Subcutaneous abdominal adipose tissue (tissue), 5 donors: ENCODE results near the gene SLC6A20.
"Not testable (repeated sequence)": the region's sequence is repeated elsewhere in the genome, so short reads cannot be mapped to it uniquely, and the experiment has no call there.

Experiments used
- H3K27ac ChIP-seq: one replicate; pipeline ENCODE4 v1.7.0; 2013; ENCODE audit warnings: low read depth, mild to moderate bottlenecking, inconsistent platforms, low read length, moderate library complexity
- H3K27me3 ChIP-seq, 5 donors: one replicate each; pipeline ENCODE4 v1.7.0; 2013; ENCODE audit warnings: low read length in 5 of 5, inconsistent platforms in 1 of 5; ENCODE audit not compliant: control insufficient read depth in 5 of 5, insufficient read depth in 4 of 5
- H3K36me3 ChIP-seq, 5 donors: one replicate each; pipeline ENCODE4 v1.7.0; 2013; ENCODE audit warnings: low read length in 5 of 5; ENCODE audit not compliant: control insufficient read depth in 5 of 5, insufficient read depth in 5 of 5
- H3K4me1 ChIP-seq, 5 donors: one replicate each; pipeline ENCODE4 v1.7.0; 2013; ENCODE audit warnings: low read length in 5 of 5, mild to moderate bottlenecking in 3 of 5, moderate library complexity in 1 of 5; ENCODE audit not compliant: control insufficient read depth in 5 of 5, insufficient read depth in 5 of 5
- H3K4me3 ChIP-seq, 5 donors: one replicate each; pipeline ENCODE4 v1.7.0; 2013; ENCODE audit warnings: low read length in 5 of 5, low read depth in 1 of 5
- H3K9ac ChIP-seq, 5 donors: one replicate each; pipeline ENCODE4 v1.7.0; 2013; ENCODE audit warnings: low read length in 5 of 5, mild to moderate bottlenecking in 4 of 5, moderate library complexity in 3 of 5
- H3K9me3 ChIP-seq, 5 donors: one replicate each; pipeline ENCODE4 v1.7.0; 2013; ENCODE audit warnings: low read length in 5 of 5; ENCODE audit not compliant: control insufficient read depth in 5 of 5
- donor health status: healthy.
- donor health status: healthy.
- donor health status: healthy.
- donor health status: healthy.
- donor health status: healthy.

The SLC6A20 gene

GRCh38 chr3:45751537-45752242, 44.6 kb downstream of the SLC6A20 start:
- Histone ChIP-seq H3K36me3 (peaks cover 0 to 15% (median 13%) of the 10 kb centered on the region in 5 donors), H3K4me3 (no peak overlapping the region), H3K9me3 (no peaks in the 10 kb centered on the region), H3K27me3 (no peaks in the 10 kb centered on the region), H3K27ac (no peak overlapping the region), H3K4me1 (peaks cover 0 to 8% (median 0%) of the 10 kb centered on the region in 5 donors), H3K9ac (no peak overlapping the region)

- Histone ChIP-seq H3K27me3 (no peaks in the 10 kb centered on the region), H3K36me3 (peaks cover 6 to 32% (median 28%) of the 10 kb centered on the region in 5 donors), H3K9me3 (no peaks in the 10 kb centered on the region), H3K4me3 (no peak overlapping the region), H3K9ac (no peak overlapping the region), H3K27ac (no peak overlapping the region), H3K4me1 (peaks cover 0 to 8% (median 0%) of the 10 kb centered on the region in 5 donors)
Observed at GRCh38 chr3:45749880-45750279, 46.5 kb downstream of the SLC6A20 start.

GRCh38 chr3:45749036-45749600, 47.2 kb downstream of the SLC6A20 start:
- not testable (repeated sequence) for H3K27me3 ChIP-seq, H3K9ac ChIP-seq, H3K4me3 ChIP-seq, H3K9me3 ChIP-seq, H3K4me1 ChIP-seq, H3K27ac ChIP-seq
- peaks cover 13 to 39% (median 32%) of the 10 kb centered on the region in 5 donors for H3K36me3 ChIP-seq

- Histone ChIP-seq H3K36me3 (peaks cover 22 to 48% (median 40%) of the 10 kb centered on the region in 5 donors), H3K9ac (no peak overlapping the region), H3K4me1 (peaks cover 0 to 8% (median 0%) of the 10 kb centered on the region in 5 donors), H3K4me3 (no peak overlapping the region), H3K27me3 (no peaks in the 10 kb centered on the region), H3K9me3 (no peaks in the 10 kb centered on the region), H3K27ac (no peak overlapping the region)
Observed at GRCh38 chr3:45748068-45748467, 48.3 kb downstream of the SLC6A20 start.

- peaks cover 25 to 56% (median 48%) of the 10 kb centered on the region in 5 donors for H3K36me3 ChIP-seq
- no peaks in the 10 kb centered on the region for H3K9me3 ChIP-seq
- no peak overlapping the region for H3K4me3 ChIP-seq
- no peaks in the 10 kb centered on the region for H3K27me3 ChIP-seq
- H3K4me1 ChIP-seq: peaks cover 0 to 8% (median 0%) of the 10 kb centered on the region in 5 donors
- no peak overlapping the region for H3K9ac ChIP-seq
- no peak overlapping the region for H3K27ac ChIP-seq
Observed at GRCh38 chr3:45746777-45747622, 49.3 kb downstream of the SLC6A20 start.

- H3K9ac ChIP-seq: no peak overlapping the region
- peaks cover 0 to 10% (median 0%) of the 10 kb centered on the region in 5 donors for H3K4me1 ChIP-seq
- no peak overlapping the region for H3K4me3 ChIP-seq
- peaks cover 30 to 63% (median 50%) of the 10 kb centered on the region in 5 donors for H3K36me3 ChIP-seq
- H3K27ac ChIP-seq: no peak overlapping the region
- no peaks in the 10 kb centered on the region for H3K27me3 ChIP-seq
- H3K9me3 ChIP-seq: no peaks in the 10 kb centered on the region
Observed at GRCh38 chr3:45746165-45746776, 50.1 kb downstream of the SLC6A20 start.

- H3K27ac ChIP-seq: no peak overlapping the region
- no peak overlapping the region for H3K4me3 ChIP-seq
- H3K27me3 ChIP-seq: no peaks in the 10 kb centered on the region
- H3K36me3 ChIP-seq: peaks cover 63 to 93% (median 81%) of the 10 kb centered on the region in 5 donors
- peaks cover 0 to 5% (median 0%) of the 10 kb centered on the region in 5 donors for H3K4me1 ChIP-seq
- H3K9ac ChIP-seq: no peak overlapping the region
- no peaks in the 10 kb centered on the region for H3K9me3 ChIP-seq
Observed at GRCh38 chr3:45742461-45743089, 53.8 kb downstream of the SLC6A20 start.

- Histone ChIP-seq H3K36me3 (peaks cover 66 to 93% (median 82%) of the 10 kb centered on the region in 5 donors), H3K9ac (no peak overlapping the region), H3K4me1 (peaks cover 0 to 5% (median 0%) of the 10 kb centered on the region in 5 donors), H3K9me3 (no peaks in the 10 kb centered on the region), H3K27ac (no peak overlapping the region), H3K4me3 (no peak overlapping the region), H3K27me3 (no peaks in the 10 kb centered on the region)
Observed at GRCh38 chr3:45741742-45742460, 54.4 kb downstream of the SLC6A20 start.

GRCh38 chr3:45741247-45741646, 55.1 kb downstream of the SLC6A20 start:
- peaks cover 0 to 5% (median 0%) of the 10 kb centered on the region in 5 donors for H3K4me1 ChIP-seq
- no peak overlapping the region for H3K4me3 ChIP-seq
- H3K9me3 ChIP-seq: no peaks in the 10 kb centered on the region
- H3K9ac ChIP-seq: no peak overlapping the region
- peaks cover 69 to 93% (median 82%) of the 10 kb centered on the region in 5 donors for H3K36me3 ChIP-seq
- no peaks in the 10 kb centered on the region for H3K27me3 ChIP-seq
- no peak overlapping the region for H3K27ac ChIP-seq
